Neural progenitor cell (in vitro differentiated cells): Measurements from ENCODE around the gene FKBP6. TPM values are rescaled to one million over a fixed set of nuclear protein-coding genes. Genes with fewer than 3 reads are reported as not detected.
A peak's percentile ranks its signal among the peaks of the same experiment; 100 is the strongest.
"Not testable (repeated sequence)": the region's sequence is repeated elsewhere in the genome, so short reads cannot be mapped to it uniquely, and the experiment has no call there.

Source experiments
- DNase-seq: peaks from one replicate; pipeline ENCODE4 v3.0.0-alpha.2; 2016; ENCODE audit warnings: low spot score
- H2AFZ ChIP-seq: fragments of 200-600 bp; sonication (generic); replicated peaks from 2 replicates; pipeline ENCODE4 v1.6.1; 2016; ENCODE audit warnings: antibody characterized with exemption
- H3F3A ChIP-seq: fragments of 200-600 bp; sonication (generic); 2 replicates; pipeline ENCODE4 v1.6.1; 2016; ENCODE audit warnings: antibody characterized with exemption, low read depth
- H3K27ac ChIP-seq: fragments of 200-600 bp; sonication (generic); 2 replicates; pipeline ENCODE4 v1.5.1; 2016; ENCODE audit warnings: mild to moderate bottlenecking
- H3K27me3 ChIP-seq: fragments of 200-600 bp; sonication (generic); 2 replicates; pipeline ENCODE4 v1.6.1; 2016; ENCODE audit warnings: mild to moderate bottlenecking, moderate library complexity
- H3K36me3 ChIP-seq: fragments of 200-600 bp; sonication (generic); 2 replicates; pipeline ENCODE4 v1.5.1; 2016
- H3K4me1 ChIP-seq: fragments of 200-600 bp; sonication (generic); 2 replicates; pipeline ENCODE4 v1.6.1; 2016; ENCODE audit warnings: mixed run types
- H3K4me2 ChIP-seq: fragments of 200-600 bp; sonication (generic); 2 replicates; pipeline ENCODE4 v1.6.1; 2016
- H3K4me3 ChIP-seq: fragments of 200-600 bp; sonication (generic); 2 replicates; pipeline ENCODE4 v1.5.1; 2016
- H3K79me2 ChIP-seq: fragments of 200-600 bp; sonication (generic); 2 replicates; pipeline ENCODE4 v1.6.1; 2016; ENCODE audit warnings: low read depth
- H3K9ac ChIP-seq: fragments of 200-600 bp; sonication (generic); 2 replicates; pipeline ENCODE4 v1.6.1; 2016
- H3K9me3 ChIP-seq: fragments of 200-600 bp; sonication (generic); 2 replicates; pipeline ENCODE4 v1.5.1; 2016; ENCODE audit warnings: low read depth
- H4K20me1 ChIP-seq: fragments of 200-600 bp; sonication (generic); 2 replicates; pipeline ENCODE4 v1.6.1; 2016; ENCODE audit warnings: low read depth
- H3K27ac Mint-ChIP-seq: 3 replicates; pipeline ENCODE4 v1.8.0; 2021; ENCODE audit warnings: mixed read lengths
- H3K27me3 Mint-ChIP-seq: 2 replicates; pipeline ENCODE4 v1.8.0; 2022; ENCODE audit warnings: low read depth, mild to moderate bottlenecking, inconsistent platforms, moderate library complexity, mixed read lengths; ENCODE audit not compliant: insufficient read depth
- H3K36me3 Mint-ChIP-seq: 3 replicates; pipeline ENCODE4 v1.8.0; 2021; ENCODE audit warnings: mixed read lengths
- H3K4me1 Mint-ChIP-seq: 3 replicates; pipeline ENCODE4 v1.8.0; 2021; ENCODE audit warnings: mixed read lengths
- H3K4me3 Mint-ChIP-seq: 3 replicates; pipeline ENCODE4 v1.8.0; 2021; ENCODE audit warnings: mild to moderate bottlenecking, moderate library complexity, mixed read lengths
- H3K9me3 Mint-ChIP-seq: 3 replicates; pipeline ENCODE4 v1.8.0; 2020; ENCODE audit warnings: mixed read lengths
- EZH2 ChIP-seq: fragments of 200-600 bp; sonication (generic); IDR thresholded peaks from 2 replicates; pipeline ENCODE4 v1.6.1; 2017; ENCODE audit warnings: antibody characterized with exemption, mild to moderate bottlenecking, moderate library complexity
- EZH2phosphoT487 ChIP-seq: fragments of 200-600 bp; sonication (generic); IDR thresholded peaks from 2 replicates; pipeline ENCODE4 v1.6.1; 2017; ENCODE audit warnings: antibody characterized with exemption
- total RNA-seq: library from RNA; depleted of rRNA; stranded (reverse); fragments of >200 nt; gene quantifications from 2 replicates; pipeline ENCODE4 v1.2.3, GENCODE V29; 2015; ENCODE audit warnings: low replicate concordance
- TF ChIP-seq, protein P1 (sequence below): fragments of 200-600 bp; sonication (generic); IDR thresholded peaks from 2 replicates; pipeline ENCODE4 v1.5.1; 2017; ENCODE audit warnings: antibody characterized with exemption, mild to moderate bottlenecking

Gene FKBP6
- total RNA-seq, 1 donor from 2014 or later: not detected

DNA sequence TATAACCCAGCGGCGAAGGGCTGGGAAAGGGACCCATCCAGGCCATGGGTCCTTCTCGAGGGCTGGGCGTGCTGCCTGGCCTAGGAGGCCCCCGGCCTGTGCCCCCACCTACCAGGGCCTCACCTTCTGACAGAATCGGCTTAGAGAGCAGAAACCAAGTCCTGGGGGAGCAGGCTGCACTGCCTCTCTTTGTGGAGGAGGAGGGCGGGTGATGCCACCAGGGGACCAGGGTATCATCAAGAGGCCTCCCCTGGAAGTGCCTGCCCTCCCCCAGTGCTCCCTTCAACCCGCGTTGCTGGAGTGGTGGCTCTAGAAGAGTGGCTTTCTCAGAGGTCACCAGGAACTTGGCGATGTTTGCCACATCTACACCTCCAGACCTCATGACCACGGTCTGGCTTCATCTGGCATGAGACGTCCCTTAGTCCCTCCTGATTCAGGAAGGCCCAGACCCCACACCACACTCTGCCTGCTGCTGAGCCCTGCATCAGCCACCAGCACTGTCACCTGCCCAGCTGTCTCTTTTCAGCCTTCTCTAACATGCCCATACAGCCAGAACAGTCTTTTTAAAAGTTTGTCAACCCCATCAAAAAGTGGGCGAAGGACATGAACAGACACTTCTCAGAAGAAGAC is 31.9 kb downstream of the FKBP6 start:
- Histone ChIP-seq H3K36me3 (no peaks in the 10 kb centered on the region), H3K9me3 (no peaks in the 10 kb centered on the region), H3K79me2 (no peaks in the 10 kb centered on the region), H3K27ac (no peak overlapping the region), H3K27me3 (no peaks in the 10 kb centered on the region), H3K9ac (no peak overlapping the region), H3F3A (peaks cover 4% of the 10 kb centered on the region), H3K4me1 (peaks cover 5% of the 10 kb centered on the region), H3K4me3 (no peak overlapping the region), H3K4me2 (no peak overlapping the region), H2AFZ (no peak overlapping the region), H4K20me1 (no peaks in the 10 kb centered on the region)
- Mint-ChIP-seq H3K27ac (peak overlapping the region; percentile 87), H3K27me3 (peaks cover 9% of the 10 kb centered on the region), H3K36me3 (no peaks in the 10 kb centered on the region), H3K4me1 (peaks cover 24% of the 10 kb centered on the region), H3K9me3 (no peaks in the 10 kb centered on the region), H3K4me3 (no peak overlapping the region)
- TF ChIP-seq EZH2phosphoT487 (no peak), EZH2 (no peak)
- TF ChIP-seq, protein P1, sequence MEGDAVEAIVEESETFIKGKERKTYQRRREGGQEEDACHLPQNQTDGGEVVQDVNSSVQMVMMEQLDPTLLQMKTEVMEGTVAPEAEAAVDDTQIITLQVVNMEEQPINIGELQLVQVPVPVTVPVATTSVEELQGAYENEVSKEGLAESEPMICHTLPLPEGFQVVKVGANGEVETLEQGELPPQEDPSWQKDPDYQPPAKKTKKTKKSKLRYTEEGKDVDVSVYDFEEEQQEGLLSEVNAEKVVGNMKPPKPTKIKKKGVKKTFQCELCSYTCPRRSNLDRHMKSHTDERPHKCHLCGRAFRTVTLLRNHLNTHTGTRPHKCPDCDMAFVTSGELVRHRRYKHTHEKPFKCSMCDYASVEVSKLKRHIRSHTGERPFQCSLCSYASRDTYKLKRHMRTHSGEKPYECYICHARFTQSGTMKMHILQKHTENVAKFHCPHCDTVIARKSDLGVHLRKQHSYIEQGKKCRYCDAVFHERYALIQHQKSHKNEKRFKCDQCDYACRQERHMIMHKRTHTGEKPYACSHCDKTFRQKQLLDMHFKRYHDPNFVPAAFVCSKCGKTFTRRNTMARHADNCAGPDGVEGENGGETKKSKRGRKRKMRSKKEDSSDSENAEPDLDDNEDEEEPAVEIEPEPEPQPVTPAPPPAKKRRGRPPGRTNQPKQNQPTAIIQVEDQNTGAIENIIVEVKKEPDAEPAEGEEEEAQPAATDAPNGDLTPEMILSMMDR: no peak
- no peak for DNase-seq

DNA sequence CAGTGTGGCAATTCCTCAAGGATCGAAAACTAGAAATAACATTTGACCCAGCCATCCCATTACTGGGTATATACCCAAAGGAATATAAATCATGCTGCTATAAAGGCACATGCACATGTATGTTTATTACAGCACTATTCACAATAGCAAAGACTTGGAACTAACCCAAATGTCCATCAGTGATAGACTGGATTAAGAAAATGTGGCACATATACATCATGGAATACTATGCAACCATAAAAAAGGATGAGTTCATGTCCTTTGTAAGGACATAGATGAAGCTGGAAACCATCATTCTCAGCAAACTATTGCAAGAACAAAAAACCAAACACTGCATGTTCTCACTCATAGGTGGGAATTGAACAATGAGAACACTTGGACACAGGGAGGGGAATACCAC is 32.6 kb downstream of the FKBP6 start:
- H3K4me1 Mint-ChIP-seq: peaks cover 20% of the 10 kb centered on the region
- H3K4me2 ChIP-seq, H3K27ac Mint-ChIP-seq, H3K27me3 ChIP-seq, H3K9ac ChIP-seq, H3K27ac ChIP-seq, H3K9me3 Mint-ChIP-seq, H3F3A ChIP-seq, H3K4me1 ChIP-seq, H4K20me1 ChIP-seq, DNase-seq, H3K4me3 ChIP-seq, H3K79me2 ChIP-seq, H3K27me3 Mint-ChIP-seq, H3K36me3 ChIP-seq, H3K4me3 Mint-ChIP-seq, H3K9me3 ChIP-seq, H3K36me3 Mint-ChIP-seq, H2AFZ ChIP-seq: not testable (repeated sequence)

DNA sequence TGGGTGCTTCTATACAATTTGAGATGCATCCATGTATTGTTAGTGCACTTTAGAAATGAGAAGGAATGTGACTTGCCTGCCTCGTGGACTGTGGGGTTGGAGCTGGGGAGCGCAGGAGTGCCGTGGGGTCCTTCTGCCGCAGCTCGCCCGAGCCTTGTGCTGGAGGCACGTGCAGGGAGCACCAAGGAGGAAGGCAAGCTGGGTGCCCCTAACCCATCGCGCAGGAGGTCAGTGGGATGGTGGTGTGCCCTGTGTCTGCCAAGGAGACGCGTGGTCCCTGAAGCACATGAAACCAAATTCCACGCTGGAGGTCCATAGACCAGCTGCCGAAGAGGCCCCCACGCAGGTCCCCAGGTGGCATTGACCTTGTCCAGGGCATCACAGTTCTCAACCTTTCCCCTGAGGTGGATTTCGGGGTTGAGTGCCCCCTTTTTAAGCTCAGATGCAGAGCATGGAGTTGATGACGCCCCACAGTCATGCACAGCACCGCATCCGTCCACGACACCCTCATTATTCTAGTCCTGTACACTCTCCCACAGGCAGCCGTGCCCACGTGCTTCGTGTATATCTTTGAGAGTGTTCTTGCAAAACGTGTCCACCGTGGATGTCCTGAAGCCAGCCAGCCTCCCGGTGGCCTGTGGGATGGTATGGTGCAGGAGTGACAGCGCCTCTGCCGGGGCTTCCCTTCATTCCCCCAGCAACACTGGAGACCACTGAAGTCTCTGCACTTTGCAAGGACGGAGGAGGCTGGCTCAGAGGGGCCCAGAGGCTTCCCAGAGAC is 35.5 kb downstream of the FKBP6 start:
- Histone ChIP-seq H3K27ac (no peak overlapping the region), H4K20me1 (no peaks in the 10 kb centered on the region), H2AFZ (no peak overlapping the region), H3K36me3 (no peaks in the 10 kb centered on the region), H3K4me2 (no peak overlapping the region), H3K79me2 (no peaks in the 10 kb centered on the region), H3K9me3 (no peaks in the 10 kb centered on the region), H3F3A (no peaks in the 10 kb centered on the region), H3K4me1 (no peaks in the 10 kb centered on the region), H3K9ac (no peak overlapping the region), H3K4me3 (no peak overlapping the region), H3K27me3 (no peaks in the 10 kb centered on the region)
- Mint-ChIP-seq H3K27ac (peak overlapping the region; percentile 92), H3K27me3 (peaks cover 13% of the 10 kb centered on the region), H3K9me3 (no peaks in the 10 kb centered on the region), H3K4me3 (no peak overlapping the region), H3K36me3 (no peaks in the 10 kb centered on the region), H3K4me1 (peaks cover 20% of the 10 kb centered on the region)
- no peak for DNase-seq
- TF ChIP-seq, protein P1: no peak
- TF ChIP-seq EZH2 (no peak), EZH2phosphoT487 (no peak)
